Cerebellar nuclear complex (tissue), 1 donor: ENCODE measurements around the gene PTBP3.
A peak's percentile ranks its signal among the peaks of the same experiment; 100 is the strongest.

ENCODE experiments used
- DNase-seq, 2 experiments: peaks; one replicate each; lab custom pipeline; 2025; lab: John Stamatoyannopoulos, UW

PTBP3 gene

GRCh38 chr9:112360047-112360804, 26.8 kb upstream of the PTBP3 start:
- DNase-seq = no peak

DNA sequence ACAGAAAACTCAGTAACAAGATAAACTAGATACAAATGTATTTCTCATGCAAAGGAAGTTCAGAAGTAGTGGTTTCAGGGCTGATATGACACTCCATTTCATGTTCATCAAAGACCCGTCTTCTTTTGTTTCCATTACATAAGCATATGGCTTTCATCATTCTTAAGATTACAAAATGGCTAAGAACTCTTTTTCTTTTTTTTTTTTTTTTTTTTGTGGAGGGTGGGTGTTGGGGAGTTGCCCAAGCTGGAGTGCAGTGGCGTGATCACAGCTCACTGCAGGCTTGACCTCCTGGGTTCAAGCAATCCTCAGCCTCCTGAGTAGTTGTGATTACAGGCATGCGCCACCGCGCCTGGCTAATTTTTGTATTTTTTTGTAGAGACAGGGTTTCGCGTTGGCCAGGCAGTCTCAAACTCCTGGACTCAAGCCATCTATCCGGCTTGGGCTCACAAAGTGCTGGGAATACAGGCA, 22.0 kb upstream of the PTBP3 start:
- no peak for DNase-seq

DNA sequence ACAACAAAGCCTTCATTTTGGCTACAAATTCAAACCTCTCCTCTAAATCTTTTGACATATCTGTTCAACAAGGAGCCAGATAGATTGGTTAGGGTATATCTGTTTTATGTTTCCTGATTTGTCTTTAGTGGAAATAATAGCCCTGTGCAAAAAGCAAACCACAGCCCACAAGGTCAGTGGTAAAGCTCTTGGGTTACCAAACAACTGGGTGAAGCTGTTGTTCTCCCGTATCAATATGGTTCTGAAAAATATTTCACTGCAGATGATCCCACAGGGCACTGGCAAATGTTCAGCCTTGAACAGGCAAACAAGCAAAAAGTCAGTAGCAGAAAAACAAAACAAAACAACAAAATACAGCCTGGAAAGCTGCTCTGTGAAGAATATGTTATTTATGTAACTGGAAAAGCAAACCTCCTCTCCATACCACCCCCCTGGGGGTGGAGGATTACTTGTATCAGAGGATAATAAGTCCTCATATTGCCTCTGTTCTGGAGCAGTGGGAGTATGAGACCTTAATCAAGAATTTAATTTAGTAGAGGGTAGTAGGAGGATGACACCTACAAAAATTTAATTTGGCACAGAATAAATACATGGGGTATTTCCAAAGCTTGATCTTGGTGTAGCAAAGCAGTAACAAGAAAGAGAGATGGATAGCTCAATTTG, 20.8 kb upstream of the PTBP3 start:
- DNase-seq = no peak

GRCh38 chr9:112352209-112352608, 18.8 kb upstream of the PTBP3 start:
- DNase-seq = no peak

- no peak for DNase-seq
Measured at GRCh38 chr9:112351184-112351583, 17.8 kb upstream of the PTBP3 start.

- DNase-seq = no peak
Measured at GRCh38 chr9:112349008-112349333, 15.6 kb upstream of the PTBP3 start.

DNA sequence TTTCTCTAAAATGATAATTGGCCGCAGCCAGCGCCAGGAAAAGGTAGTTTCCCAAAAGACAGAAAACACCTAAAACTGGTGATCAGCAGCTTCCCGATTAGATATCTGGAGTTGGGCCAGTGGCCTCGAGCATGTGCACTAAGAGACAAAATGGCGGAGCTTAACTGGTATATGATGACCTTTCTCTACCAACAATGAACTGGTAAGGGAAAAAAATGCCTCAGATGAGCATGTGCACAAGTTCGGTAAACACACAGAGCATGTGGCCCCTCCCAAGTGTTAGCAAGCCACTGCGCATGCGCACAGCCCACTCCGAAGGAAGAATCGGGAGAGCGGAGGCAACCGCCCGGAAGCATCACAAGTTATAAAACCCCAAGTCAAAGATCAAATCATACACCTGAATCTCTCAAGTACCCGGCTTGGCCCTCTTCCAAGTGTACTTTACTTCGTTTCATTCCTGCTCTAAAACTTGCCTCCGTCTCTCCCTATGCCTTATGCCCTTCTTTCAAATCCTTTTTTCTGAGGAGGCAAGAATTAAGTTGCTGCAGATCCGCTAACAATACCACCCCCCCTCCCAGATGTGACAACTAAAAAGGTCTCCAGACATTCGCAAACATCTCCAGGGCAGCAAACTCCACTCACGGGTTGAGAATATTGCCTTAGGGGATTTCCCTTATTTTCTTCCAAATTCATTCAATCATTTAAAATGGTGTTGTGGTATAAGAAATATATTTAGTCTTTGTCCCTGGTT, 15.0 kb upstream of the PTBP3 start:
- peak in 1 of 2 experiments; percentile 7 for DNase-seq

DNA sequence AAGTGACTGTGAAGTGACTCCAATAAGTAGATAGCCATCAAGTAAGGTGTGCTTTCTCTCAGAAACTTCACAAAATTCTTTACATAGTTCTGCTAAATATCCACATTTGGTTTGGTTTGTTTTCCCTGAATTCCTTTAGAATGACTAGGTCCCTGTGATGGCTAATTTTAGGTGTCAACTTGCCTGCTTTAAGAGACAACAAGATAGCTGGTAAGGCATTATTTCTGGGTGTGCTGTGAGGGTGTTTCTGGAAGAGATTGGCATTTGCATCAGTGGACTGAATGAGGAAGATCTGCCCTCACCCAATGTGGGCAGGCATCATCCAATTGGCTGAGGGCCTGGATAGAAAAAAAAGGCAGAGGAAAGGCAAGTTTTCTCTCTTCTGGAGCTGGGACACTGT, 8.3 kb upstream of the PTBP3 start:
- no peak for DNase-seq

DNA sequence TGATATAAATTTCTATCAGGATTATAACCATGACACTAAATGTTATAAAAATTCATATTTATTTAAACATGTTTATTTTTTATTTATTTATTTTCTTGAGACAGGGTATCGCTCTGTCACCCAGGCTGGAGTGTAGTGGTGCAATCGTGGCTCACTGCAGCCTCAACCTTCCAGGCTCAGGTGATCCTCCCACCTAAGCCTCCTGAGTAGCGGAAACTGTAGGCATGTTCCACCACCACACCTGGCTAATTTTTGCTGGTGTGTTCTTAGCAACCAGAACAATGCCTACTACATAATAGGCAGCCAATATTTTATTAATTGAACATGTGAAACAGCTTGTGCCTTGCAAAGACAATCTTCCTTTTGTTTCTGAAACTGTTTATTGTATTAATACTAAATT, 6.5 kb upstream of the PTBP3 start:
- DNase-seq = no peak

- no peak for DNase-seq
Measured at GRCh38 chr9:112338561-112338960, 5.1 kb upstream of the PTBP3 start.

DNA sequence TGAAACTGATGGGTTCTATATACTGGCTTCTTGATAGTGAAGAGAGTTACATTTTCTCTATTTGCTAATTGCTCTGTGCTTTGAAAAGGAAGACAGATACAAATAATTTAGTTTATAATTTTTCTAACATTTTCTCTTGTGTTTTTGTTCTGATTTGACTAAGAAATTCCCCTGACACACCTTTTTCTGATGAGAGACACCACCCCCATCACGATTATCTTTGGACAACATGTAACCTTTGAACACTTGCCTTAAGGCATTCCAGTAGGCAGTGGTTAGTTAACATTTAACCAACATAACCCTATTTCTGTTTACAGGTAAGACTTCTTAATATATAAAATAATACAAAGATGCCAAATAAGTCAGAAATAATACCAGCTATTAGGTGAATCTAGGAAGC, 4.1 kb upstream of the PTBP3 start:
- DNase-seq = no peak

GRCh38 chr9:112334432-112334841, 1.0 kb upstream of the PTBP3 start:
- no peak for DNase-seq

- DNase-seq = peak in 1 of 2 experiments; percentile 81
Measured at GRCh38 chr9:112333639-112334431, 416 bp upstream of the PTBP3 start.

- DNase-seq = no peak
Measured at GRCh38 chr9:112332674-112332976, 794 bp downstream of the PTBP3 start.

GRCh38 chr9:112332214-112332613, 1.2 kb downstream of the PTBP3 start:
- no peak for DNase-seq

GRCh38 chr9:112331674-112331952, 1.8 kb downstream of the PTBP3 start:
- no peak for DNase-seq

DNA sequence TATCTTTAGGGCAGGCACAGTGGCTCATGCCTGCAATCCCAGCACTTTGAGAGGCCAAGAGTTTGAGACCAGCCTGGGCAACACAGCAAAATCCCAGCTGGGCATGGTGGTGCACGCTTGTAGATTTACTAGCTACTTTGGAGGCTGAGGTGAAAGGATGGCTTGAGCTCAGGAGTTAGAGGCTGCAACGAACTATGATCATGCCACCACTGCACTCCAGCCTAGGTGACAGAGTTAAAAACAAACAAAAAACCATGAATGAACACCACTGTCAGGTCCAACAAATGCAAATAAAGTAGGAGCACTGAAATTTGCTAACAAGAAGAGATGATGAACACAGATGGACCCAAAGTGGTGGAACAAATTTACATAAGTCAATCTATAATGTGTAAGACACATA, 4.9 kb downstream of the PTBP3 start:
- no peak for DNase-seq

- DNase-seq = no peak
Measured at GRCh38 chr9:112327718-112328450, 5.5 kb downstream of the PTBP3 start.

DNA sequence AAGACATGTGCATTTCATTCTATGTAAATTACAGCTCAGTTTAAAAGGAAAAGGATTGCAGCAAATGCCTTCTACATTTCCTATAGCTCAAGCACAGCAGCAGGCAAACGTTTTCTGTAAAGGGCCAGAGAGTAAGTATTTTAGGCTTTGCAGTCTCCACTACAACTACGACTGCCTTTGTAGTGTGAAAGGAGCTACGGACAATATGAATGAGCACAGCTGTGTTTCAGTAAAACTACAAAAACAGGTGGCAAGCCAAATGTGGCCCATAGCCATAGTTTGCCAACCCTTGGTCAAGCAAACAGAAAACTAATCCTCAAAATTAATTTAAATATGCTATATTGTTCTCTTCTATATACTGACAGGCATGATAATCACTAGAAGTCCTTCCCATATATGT, 7.2 kb downstream of the PTBP3 start:
- DNase-seq = no peak

DNA sequence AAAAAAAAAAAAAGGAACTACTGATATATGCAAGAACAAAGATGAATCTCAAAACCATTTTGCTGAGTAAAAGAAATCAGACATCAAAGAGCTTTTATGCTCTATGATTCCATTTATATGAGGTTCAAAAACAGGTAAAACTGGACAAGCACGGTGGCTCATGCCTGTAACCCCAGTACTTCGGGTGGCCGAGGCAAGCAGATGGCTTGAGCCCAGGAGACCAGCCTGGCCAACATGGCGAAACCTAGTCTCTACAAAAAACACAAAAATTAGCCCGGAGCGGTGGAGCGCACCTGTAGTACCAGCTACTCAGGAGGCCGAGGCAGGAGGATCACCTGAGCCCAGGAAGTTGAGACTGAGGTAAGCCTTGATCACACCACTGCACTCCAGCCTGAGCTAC, 7.8 kb downstream of the PTBP3 start:
- no peak for DNase-seq

DNA sequence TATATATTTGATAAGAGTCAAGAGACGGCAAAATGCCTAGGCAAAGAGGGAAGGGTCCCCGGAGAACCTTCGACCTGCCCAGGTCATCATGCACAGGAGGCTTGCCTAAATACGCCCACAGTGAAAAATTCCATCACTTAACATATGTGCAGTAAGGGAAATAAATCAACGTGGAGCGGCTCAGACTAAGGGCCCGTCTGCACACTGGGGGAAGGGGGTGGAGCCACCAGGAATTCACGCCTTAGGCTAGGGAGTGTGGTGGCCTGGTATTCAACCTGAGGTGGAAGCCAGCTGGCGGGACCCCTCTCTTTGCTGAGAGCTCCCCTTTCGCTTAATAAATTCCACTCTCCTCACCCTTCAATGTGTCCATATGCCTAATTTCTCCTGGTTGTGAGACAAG, 8.3 kb downstream of the PTBP3 start:
- no peak for DNase-seq

GRCh38 chr9:112323378-112323854, 10.0 kb downstream of the PTBP3 start:
- no peak for DNase-seq
